ENCODE data around the gene HCAR1.
"Not testable (repeated sequence)": the region's sequence is repeated elsewhere in the genome, so short reads cannot be mapped to it uniquely, and the experiment has no call there.

Gene HCAR1

DNA sequence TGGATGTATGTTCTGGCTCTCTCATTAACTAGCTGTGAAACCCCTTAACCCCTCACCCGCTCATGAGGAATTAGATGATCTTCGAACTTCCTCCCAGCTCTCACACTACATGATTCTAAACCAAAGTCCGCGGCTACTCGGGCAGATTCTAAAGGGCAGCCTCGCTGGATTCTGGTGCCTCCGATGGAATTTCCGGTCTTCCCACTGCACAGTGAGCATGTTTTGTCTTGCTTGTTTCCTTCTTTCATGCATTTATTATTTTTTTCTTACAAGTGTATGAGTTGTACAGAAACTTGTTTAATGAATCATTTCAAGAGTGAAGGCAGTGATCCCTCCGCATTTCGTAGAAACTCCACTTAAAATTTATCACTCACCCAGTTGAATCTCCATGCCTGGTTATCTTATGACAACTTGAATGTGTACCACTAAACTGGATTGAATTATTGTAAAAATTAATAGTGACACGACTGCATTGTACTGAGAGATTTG, 9.5 kb downstream of the HCAR1 start:
- DNase-seq = no peak

DNA sequence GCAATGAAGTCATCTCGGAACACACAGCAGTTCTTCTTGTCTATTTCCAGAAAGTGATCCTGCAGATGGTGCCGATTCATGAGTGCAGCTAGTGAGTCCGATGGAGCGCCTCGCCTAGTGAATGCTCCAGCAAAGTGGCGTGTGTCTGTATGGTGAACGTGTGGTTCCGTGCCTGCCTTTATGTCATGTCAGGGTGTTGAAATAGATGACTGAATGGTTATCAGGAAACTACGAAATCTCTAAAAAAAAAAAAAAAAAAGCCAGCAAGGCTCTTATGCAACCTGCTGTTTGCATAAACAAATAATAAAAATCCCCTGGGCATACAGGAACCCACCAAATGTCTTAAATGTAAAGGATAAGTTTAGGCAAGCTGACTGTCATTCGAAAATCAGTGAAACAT, 14.0 kb downstream of the HCAR1 start, which contains the start of gene HCAR3:
TSS of gene HCAR3 (minus strand) at position 154 of the 400 bp plus-strand sequence. CDS start at position 80, 74 bp downstream.
- DNase-seq = not testable (repeated sequence)

GRCh38 chr12:122715211-122715610, 15.4 kb downstream of the HCAR1 start:
- DNase-seq = not testable (repeated sequence)

DNA sequence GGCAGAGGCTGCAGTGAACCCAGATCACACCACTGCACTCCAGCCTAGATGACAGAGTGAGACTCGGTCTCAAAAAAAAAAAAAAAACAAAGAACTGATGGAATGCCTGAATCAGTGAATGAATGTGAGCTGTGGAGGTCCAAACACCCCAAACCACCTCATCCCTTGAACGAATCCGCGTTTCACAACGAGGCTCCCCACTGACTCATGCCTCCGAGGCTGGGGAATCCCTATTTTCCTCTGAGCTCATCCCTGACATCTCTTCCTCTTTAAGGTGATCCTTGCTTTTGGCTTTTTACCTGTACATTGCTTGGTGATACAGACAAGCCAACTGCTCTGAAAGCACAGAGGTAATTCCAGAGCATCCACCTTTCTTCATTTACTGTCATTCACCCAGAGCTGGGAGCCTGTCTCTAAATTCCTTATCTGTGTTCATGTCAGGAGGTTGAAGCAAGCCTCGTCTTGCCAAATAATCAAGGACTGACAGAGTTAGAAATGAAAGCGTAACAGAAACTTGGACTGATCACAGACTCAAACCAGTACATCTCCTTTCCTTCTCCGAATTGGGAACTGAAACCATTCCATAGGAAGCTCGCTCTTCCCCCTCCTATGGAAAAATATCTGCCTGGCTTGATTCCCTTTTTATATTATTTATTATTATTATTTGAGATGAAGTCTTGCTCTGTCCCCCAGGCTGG, 17.0 kb downstream of the HCAR1 start:
- not testable (repeated sequence) for DNase-seq

- DNase-seq = not testable (repeated sequence)
Observed at GRCh38 chr12:122711266-122711665, 19.4 kb downstream of the HCAR1 start.

- DNase-seq = not testable (repeated sequence)
Observed at GRCh38 chr12:122710341-122710740, 20.3 kb downstream of the HCAR1 start.

- not testable (repeated sequence) for DNase-seq
Observed at GRCh38 chr12:122709287-122709686, 21.4 kb downstream of the HCAR1 start.

DNA sequence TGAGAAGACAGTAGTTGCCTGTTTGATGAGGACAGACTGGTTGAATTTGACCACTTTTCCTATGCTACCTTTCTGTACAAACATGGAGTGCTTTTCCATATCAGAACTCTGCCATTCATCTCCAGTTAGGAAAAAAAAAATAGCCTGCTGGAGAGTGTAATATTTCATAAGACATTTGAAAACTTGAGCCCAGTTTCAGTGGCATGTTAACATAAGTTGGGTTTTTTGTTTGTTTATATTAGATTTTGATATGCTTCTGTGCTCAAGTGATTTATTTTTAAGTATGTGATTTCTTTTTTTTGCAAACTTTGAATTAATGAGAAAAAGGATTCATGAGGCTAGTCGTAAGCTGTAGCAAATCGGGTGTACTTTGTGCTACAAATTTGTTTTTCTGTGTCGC, 26.8 kb downstream of the HCAR1 start:
- not testable (repeated sequence) for DNase-seq

DNA sequence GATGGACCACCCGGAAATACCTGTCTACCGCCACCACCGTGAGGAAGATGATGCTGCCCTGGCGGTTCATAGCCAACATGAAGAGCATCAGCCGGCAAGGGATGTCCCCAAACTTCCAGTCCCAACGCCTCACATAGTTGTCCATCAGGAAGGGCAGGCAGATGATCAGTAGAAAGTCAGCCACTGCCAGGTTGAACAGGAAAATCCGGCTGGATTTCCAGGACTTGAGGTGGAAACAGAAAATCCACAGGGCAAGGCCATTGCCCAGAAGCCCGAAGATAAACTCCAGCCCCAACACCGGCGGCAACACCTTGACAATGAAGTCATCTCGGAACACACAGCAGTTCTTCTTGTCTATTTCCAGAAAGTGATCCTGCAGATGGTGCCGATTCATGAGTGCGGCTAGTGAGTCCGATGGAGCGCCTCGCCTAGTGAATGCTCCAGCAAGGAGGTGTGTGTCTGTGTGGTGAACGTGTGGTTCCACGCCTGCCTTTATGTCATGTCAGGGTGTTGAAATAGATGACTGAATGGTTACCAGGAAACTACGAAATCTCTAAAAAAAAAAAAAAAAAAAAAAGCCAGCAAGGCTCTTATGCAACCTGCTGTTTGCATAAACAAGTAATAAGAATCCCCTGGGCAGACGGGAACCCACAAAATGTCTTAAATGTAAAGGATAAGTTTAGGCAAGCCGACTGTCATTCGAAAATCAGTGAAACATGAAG, 27.6 kb downstream of the HCAR1 start, which contains the start of gene HCAR2:
TSS of gene HCAR2 (minus strand) at position 468 of the 722 bp plus-strand sequence. CDS start at position 394, 74 bp downstream.
- not testable (repeated sequence) for DNase-seq

GRCh38 chr12:122701481-122701880, 29.2 kb downstream of the HCAR1 start:
- DNase-seq = not testable (repeated sequence)

DNA sequence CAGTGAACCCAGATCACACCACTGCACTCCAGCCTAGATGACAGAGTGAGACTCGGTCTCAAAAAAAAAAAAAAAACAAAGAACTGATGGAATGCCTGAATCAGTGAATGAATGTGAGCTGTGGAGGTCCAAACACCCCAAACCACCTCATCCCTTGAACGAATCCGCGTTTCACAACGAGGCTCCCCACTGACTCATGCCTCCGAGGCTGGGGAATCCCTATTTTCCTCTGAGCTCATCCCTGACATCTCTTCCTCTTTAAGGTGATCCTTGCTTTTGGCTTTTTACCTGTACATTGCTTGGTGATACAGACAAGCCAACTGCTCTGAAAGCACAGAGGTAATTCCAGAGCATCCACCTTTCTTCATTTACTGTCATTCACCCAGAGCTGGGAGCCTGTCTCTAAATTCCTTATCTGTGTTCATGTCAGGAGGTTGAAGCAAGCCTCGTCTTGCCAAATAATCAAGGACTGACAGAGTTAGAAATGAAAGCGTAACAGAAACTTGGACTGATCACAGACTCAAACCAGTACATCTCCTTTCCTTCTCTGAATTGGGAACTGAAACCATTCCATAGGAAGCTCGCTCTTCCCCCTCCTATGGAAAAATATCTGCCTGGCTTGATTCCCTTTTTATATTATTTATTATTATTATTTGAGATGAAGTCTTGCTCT, 30.5 kb downstream of the HCAR1 start:
- not testable (repeated sequence) for DNase-seq

- DNase-seq = not testable (repeated sequence)
Observed at GRCh38 chr12:122696922-122697321, 33.7 kb downstream of the HCAR1 start.

DNA sequence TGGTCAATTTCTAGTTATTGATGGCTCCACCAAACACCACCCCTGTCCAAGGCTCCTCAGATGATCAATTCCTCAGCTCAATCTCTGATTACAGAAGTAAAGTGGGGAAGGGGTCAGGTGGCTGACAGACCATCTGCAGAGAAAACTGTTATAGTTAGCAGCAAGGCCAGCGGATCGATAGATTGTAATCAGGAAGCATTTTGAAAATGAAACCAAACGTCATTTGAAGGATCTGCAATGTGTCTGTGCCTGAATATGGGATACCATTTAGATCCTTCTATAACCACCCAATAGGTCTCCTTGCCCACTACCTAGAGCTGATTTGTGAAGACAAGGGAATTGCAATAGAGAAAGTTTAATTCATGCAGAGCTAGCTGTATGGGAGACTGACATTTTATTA, 39.1 kb downstream of the HCAR1 start:
- DNase-seq = no peak

GRCh38 chr12:122688291-122688690, 42.4 kb downstream of the HCAR1 start:
- DNase-seq = no peak

DNA sequence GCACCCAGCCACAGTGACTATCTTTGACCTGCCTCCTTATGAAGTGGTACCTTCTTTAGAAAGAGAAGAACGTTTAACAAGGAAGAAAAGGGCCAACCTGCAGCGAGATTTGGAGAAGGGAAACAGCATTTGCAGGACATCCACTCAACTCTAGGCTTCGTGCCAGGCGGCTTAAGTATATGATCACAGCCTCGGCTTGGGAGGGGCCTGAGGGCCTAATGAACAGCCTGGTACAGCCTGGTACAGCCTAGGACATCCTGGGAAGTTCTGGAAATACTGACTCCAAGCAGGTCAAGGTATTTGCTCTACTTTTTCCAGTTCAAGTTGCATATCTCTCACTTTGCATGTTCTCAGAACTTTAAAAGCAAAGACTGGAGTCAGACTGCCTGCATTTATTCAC, 43.6 kb downstream of the HCAR1 start:
- DNase-seq = no peak

DNA sequence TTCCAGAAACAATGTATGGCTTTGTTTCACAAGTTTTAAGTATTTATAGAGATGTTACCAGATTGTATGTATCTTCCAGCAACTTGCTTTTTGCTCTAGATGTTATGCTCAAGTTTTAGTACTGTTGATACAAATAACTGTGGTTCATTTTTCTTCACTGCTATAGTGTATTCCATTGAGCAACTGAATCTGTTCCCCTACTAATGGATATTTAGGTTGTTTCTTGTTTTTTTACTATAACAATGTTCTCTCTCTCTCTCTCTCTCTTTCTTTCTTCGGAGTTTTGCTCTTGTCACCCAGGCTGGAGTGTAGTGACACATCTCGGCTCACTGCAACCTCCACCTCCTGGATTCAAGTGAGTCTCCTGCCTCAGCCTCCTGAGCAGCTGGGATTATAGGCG, 44.1 kb downstream of the HCAR1 start:
- no peak for DNase-seq

GRCh38 chr12:122684297-122684813, 46.3 kb downstream of the HCAR1 start:
- DNase-seq = no peak

DNA sequence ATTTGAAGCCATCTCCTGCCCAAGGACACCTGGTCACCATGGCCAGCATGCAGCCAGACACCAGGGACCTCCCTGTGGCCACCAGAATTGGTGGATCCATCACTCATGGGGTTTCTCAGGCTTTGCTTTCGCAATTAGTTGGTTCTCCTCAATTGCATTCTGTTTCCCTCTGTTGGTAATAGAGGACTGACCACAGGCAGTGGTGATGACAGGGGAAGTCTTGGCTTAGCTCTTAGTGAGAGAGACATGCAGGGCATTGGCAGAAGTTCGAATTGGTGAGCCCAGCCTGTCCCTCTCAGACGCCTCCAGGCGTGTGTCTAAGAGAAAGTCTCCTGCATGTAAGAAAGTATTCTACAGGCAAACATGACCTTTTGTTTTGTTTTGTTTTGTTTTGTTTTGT, 48.8 kb downstream of the HCAR1 start:
- DNase-seq = no peak

DNA sequence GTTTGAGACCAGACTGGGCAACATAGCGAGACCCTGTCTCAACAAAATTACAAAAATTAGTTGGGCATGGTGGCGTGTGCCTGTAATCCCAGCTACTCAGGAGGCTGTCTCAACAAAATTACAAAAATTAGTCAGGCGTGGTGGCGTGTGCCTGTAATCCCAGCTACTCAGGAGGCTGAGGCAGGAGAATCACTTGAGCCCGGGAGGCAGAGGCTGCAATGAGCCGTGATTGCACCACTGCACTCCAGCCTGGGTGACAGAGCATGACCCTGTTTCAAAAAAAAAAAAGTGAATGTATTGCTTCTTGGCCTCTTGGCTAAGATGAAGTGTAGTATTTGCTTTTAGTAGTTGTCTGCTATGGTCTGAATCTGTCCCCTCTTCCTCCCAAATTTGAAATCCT, 49.7 kb downstream of the HCAR1 start:
- DNase-seq = not testable (repeated sequence)

GRCh38 chr12:122676781-122677180, 53.9 kb downstream of the HCAR1 start:
- DNase-seq = not testable (repeated sequence)
